ENCODE data around the gene RHPN2.
A peak's percentile ranks its signal among the peaks of the same experiment; 100 is the strongest.

The RHPN2 gene

DNA sequence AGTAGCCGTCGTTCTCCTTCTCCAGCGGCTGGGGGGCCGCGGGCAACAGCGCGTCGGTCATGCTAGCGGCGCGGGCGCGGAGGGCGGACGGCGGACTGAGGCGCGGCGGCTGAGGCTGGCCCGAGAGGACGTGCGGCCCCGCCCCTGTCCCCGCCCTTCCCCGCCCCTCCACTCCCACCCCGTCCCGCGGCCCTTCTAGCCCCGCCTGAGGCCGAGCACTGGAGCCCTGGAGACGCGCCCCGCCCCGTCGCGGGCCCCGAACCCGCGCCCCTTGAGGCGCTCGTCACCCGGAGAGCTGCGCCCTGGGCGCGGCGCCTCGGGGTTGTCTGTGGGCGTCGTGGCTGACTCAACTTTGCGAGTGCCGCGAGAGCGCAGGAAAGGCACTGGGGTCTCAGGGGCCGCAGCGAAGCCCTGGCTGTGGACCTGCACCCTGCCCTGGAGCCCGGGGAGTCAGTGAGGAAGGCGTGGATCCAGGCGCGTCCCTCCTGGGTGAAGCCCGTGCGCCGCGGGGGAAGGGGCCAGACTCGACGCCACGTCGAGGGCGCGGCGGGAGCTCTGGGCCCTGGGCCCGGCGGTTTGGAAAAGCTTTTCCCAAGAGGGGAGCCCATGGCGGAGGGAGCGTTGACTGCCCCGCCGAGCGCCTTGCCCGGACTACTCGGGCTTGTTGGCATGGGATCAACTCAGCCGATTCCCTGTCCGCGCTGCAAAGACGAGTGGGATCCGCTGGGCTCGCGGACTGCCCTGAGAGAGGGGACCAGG lies at the start of gene RHPN2:
RHPN2 (minus strand) TSS at position 97 of the 759 bp plus-strand sequence; CDS start at position 61, 36 bp downstream.
- no peak for DNase-seq

GRCh38 chr19:33114312-33114711 lies 49.6 kb upstream of the RHPN2 start:
- no peak for DNase-seq

DNA sequence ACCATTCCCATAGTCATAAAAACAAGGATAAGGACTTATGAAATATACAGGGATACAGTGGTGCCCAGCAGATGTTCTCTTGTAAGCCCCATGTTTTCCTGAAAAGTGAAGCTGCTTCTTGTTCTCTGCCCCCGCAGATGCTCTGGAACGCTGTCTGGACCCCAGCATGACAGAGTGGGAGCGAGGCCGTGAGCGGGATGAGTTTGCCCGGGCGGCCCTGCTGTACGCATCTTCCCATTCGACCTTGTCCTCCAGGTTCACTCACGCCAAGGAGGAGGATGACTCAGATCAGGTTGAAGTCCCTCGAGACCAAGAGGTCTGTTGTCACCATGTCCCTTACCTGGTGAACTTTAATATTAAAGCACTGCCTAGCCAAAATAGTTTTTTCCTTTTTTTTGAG lies 46.9 kb upstream of the RHPN2 start:
- DNase-seq = no peak

- no peak for DNase-seq
Observed at GRCh38 chr19:33110137-33110910, 45.6 kb upstream of the RHPN2 start.

DNA sequence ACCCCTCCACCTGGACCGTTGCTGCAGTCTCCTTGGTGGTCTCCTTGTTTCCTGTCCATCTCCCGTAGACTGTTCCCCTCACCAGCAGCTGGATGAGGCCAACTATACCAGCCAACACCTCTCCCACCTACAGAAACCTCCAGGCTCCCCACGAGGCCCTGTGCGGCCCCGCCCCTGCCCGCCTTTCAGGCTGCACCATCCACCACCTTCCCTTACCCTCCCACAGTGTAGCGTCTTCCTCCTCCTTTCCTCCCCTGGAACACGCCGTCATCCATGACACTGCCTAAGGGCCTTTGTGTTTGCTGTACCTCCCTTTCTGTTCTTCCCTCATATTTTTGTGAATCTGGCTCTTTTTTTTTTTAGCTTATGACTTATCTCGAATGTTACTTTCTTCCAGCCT lies 43.5 kb upstream of the RHPN2 start:
- DNase-seq = no peak

DNA sequence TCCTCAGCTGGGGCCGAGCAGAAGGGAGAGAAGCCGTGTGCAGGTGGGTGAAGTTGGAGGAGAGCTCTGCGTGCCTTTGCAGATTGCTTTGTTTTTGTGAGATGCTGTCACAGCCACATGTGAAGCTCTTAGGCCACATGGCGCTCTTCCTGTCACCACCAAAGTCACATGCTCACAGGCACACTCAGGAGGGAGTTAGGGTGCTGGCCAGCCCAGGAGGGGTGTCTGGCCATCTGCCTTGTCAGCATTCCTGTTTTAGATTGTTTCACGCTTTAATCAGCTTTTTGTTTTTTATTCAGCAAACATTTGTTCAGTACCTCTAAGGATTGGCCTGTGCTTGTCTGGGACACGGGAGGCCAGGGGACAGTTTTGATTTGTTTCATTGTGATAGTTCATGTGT lies 38.2 kb upstream of the RHPN2 start:
- no peak for DNase-seq

- no peak for DNase-seq
Observed at GRCh38 chr19:33100894-33101644, 36.4 kb upstream of the RHPN2 start.

DNA sequence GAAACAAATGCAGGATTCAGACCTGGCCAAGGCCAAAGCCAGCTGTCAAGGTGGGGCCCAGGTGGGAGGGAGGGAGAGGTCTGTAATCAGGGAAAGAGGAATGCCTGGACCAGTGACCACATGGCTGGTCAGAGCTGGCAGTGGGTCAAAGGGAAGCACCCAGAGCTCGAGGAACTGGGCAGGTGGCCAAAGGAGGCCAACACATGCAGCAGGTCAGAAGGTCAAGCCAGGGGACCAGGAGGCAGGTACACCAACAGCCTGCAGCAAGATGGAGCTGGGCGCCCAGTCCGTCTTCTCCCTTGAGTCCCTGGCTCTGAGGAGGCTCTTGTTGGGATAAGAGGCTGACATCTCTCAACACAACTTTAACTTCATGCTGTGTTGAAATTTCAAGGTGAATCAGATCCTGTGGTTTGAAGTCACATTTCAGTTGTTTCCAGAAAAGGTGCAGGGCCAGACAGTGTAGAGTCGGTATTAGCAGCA lies 33.4 kb upstream of the RHPN2 start:
- no peak for DNase-seq

DNA sequence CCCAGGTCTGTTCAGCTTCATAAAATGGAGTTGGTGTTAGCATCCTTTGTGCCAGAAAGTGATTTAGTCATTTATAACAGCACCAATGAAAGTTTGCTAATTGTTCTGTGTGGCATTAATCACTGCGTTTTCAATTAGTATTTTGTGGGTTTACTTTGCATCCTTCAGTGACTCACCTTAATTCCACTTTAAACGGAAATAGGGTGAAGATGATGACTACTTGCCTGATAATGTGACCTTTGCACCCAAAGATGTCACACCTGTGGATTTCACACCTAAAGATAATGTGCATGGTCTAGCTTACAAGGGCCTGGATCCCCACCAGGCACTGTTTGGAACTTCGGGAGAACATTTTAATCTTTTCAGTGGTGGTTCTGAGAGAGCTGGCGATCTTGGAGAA lies 31.3 kb upstream of the RHPN2 start:
- DNase-seq = no peak

GRCh38 chr19:33094436-33095067 lies 29.9 kb upstream of the RHPN2 start:
- DNase-seq = no peak

DNA sequence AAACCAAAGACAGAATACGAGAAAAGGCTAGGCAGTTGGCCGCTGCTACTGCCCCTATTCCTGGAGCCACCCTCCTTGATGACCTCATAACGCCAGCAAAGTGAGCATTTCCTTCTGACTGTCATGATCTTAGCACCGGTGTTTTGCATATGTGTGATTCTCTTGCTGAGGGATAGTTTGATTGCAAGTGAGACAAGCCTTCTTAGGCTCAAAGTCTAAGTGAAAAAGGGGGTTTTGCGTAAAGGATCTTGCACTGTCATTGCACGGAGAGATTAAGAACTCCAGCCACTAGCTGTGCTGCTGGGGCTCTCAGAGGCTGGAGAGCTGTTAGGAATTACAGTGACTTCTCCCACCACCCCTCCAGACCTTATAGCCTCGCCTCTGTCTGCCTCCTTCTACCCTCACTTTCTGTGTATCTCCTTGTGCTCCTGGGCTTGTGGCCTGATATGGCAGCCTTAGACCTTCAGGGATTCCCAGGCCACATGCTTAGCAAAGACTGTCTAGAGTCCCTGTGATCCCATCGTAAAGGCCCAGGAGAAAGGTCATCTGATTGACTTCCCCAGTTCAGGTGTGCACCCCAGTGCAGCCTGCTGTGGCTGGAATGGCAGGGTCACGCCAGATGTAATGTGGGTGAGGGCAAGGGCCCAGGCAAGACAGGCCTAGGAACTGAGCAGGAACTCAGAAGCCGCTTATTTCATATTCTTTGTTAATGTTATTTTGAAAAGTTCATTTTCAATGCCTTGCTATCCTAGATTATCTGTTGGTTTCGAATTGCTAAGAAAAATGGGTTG lies 28.9 kb upstream of the RHPN2 start:
- no peak for DNase-seq

DNA sequence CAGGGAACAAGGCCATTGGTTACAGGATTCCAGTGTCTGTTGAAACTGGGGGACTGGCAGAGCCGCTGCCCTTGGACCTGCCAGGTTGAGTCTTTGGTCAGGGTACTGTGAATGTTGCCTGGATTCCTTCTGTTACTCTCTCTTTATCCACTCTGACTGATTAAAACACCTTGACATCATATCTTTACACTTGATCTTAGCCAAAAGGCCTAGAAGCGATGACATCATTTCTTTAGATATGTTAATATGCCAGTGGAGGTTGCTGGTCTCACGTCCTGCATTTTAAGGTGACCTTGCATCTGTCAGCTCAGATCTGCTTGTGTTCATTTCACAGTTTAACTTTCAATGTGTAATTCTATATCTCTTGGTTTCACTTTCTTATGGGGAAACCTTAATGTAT lies 25.5 kb upstream of the RHPN2 start:
- no peak for DNase-seq

DNA sequence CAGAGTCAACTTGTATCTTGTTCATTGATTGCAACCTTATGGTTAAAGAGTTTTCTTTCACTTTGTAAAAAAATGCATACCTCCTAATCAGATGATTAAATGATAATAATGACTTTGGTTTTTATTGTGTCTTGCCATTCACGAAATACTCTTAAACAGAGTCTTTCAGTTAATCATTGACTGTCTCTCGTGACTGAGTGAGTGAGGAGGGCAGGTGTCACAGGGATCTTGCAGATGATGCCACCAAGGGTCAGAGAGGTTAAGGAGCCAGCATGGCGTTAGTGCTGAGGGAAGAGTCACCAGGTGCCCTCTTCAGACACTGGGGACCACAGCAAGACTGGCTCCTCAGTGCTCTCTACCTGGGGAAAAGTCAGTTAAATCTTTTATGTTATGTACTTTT lies 24.3 kb upstream of the RHPN2 start:
- no peak for DNase-seq

DNA sequence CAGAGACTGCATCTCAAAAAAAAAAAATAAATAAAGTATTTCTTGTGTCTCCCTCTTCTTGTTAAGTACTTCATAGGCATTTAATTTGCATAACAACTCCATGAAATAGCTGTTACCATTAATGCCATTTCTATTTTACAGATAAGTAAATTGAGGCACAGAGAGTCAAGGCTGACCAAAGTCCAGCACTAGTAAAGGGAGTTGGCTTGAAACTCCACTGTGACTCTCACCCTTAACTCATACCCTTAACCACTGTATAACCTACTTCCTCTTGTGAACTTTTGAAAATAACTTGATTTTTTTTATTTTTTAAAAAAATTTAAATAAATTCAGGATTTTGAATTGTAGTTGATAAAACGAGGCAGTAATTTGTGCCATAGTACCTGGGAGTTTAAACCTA lies 22.3 kb upstream of the RHPN2 start:
- no peak for DNase-seq

GRCh38 chr19:33085570-33086128 lies 21.0 kb upstream of the RHPN2 start:
- no peak for DNase-seq

DNA sequence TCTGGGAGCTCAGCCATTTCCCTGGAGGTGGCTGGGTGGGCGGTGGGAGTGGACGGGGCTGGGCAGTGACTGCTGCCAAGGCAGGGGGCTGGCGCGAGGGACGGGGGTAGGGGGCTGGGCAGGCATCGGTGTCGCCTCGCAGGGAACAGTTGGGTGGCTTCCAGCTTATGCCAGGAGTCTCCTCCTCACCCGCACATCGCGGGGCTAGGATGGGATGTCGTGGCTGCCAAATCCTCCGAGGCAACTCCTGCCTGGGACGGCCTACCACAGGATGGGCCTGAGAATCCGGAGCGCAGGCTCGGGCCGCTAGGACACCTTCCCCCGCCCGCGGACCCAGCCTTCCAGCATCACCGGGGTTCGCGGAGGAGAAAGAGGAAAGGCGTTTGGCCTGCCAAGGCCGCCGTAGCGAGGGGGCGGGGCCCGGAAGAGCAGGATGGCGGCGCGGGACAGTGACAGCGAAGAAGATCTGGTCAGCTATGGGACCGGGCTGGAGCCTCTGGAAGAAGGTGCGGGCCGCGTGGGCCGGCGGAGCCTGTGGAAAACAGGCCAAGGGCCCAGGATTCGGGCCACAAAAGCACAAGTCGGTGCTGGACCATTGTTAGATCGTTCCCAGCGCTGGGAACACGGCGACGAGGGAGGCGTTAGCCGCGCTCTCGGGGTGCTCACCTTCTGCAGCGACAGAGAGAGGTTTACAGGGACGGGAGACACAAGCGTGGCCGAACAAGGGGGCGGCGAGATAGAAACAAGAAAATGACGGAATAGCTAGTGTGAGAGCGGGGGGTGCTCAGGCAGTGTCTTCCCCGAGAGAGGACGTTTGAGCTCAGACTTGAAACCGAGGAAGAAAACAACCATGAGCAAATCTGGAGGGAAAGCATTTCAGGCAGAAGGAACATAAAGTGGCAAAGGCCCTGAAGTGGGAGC lies 16.3 kb upstream of the RHPN2 start, which contains the start of gene GPATCH1:
GPATCH1 (plus strand) TSS at position 421 of the 921 bp plus-strand sequence; CDS start at position 434, 13 bp downstream.
- DNase-seq = peak; percentile 78

- DNase-seq = no peak
Observed at GRCh38 chr19:33075519-33075918, 10.8 kb upstream of the RHPN2 start.

DNA sequence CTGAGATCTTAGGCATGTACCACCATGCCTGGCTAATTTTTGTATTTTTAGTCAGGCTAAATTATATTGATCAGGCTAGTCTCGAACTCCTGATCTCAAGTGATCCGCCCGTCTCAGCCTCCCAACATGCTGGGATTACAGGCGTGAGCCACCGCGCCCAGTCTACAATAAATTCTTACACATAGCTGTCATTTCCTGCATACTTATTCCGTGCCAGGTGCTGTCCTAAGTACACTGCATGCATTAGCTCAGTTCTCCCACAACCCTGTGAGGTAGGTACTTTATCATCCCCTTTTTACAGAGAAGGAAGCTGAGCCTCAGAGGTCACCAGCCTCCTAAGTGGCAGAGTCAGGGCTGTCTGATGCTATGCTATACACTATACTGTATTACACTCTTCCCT lies 7.2 kb upstream of the RHPN2 start:
- DNase-seq = no peak

GRCh38 chr19:33067121-33067520 lies 2.4 kb upstream of the RHPN2 start:
- no peak for DNase-seq

DNA sequence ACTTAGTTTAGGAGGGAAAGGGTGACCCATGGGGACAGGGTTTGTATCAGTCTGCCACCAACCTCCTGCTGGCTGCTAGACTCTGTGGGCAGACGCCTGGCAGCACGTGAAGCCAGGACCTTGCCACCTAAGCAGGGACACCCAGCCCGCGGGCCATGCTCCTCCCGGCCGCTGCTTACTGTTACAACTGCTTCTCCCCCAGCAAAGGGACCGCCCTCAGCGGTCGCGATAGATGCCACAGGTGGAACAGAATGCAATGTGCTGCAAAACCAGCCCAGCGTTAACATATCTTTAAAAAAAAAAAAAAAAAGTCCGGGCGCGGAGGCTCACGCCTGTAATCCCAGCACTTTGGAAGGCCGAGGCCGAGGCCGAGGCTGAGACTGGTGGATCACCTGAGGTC lies 1.9 kb upstream of the RHPN2 start:
- no peak for DNase-seq

GRCh38 chr19:33064458-33064791 lies 263 bp downstream of the RHPN2 start:
- no peak for DNase-seq
